A673 (cell line): ENCODE results near the gene LRP8.

Experiments used
- CTCF ChIP-seq: fragments of 300-800, 200-600 bp; sonication (generic); conservative IDR thresholded peaks from 2 replicates; pipeline ENCODE4 v1.5.1; 2017; ENCODE audit warnings: low read depth, mild to moderate bottlenecking, antibody characterized with exemption, low read length, moderate library complexity, mixed read lengths
- EZH2 ChIP-seq: fragments of 200-600 bp; sonication (generic); IDR thresholded peaks from 2 replicates; pipeline ENCODE4 v1.6.1; 2017; ENCODE audit warnings: borderline replicate concordance, low read depth, mild to moderate bottlenecking, mixed read lengths, antibody characterized with exemption, low read length; ENCODE audit not compliant: poor library complexity, severe bottlenecking

GRCh38 chr1:53296117-53296749 is 31.6 kb downstream of the LRP8 start:
- no peak for TF ChIP-seq EZH2
- no peak for TF ChIP-seq CTCF
